Fibroblast of gingiva (primary cell): ENCODE measurements around the gene FBLN1.
"Not testable (repeated sequence)": the region's sequence is repeated elsewhere in the genome, so short reads cannot be mapped to it uniquely, and the experiment has no call there.

Experiments used
- DNase-seq: peaks from one replicate; pipeline ENCODE4 v3.0.0-alpha.2; 2011; ENCODE audit warnings: low read depth

The FBLN1 gene

GRCh38 chr22:45548991-45549761, 46.5 kb downstream of the FBLN1 start:
- peak; percentile 89 for DNase-seq

DNA sequence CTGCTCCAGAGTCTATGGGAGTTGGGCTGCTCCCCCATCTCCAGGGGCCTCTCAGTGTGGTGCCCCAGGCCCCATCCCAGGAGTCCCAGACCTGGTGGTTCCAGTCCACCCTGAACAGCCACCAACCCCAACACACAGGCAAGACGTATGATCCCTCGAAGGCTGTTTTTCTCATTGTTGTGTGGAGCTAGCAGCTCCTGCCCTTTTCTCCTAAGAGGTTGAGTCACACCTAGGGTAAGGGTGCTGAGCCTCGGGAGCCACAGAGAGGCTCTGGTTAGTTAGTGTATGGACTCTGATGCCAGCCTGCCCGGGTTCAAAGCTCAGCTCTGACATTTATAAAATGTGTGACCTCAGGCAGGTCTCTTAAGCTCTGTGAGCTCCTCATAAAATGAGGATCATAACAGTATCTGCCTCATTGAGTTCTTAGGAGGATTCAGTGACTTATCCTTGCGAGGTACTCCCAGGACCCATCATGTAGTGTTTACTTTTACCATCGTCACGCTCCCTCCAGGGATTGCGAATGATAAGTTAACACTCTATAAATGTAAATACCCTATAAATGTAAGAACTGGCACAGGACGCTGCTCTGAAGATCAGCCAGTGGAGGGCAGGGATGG, 47.2 kb downstream of the FBLN1 start:
- no peak for DNase-seq

DNA sequence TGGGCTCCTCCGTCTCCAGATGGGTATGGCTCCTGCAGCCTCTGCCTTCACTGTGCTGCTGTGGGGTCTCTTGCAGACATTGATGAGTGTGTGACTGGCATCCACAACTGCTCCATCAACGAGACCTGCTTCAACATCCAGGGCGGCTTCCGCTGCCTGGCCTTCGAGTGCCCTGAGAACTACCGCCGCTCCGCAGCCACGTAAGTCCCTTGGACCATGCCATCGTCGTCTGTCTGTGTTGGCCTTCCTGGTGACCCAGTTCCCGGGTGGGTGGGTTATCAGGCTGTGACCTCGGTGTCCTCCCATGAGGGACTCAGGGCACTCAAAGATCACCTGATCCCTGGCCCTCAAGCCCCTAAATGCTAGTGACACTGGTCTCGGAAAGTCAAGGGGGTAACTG, 47.7 kb downstream of the FBLN1 start:
- DNase-seq: no peak

DNA sequence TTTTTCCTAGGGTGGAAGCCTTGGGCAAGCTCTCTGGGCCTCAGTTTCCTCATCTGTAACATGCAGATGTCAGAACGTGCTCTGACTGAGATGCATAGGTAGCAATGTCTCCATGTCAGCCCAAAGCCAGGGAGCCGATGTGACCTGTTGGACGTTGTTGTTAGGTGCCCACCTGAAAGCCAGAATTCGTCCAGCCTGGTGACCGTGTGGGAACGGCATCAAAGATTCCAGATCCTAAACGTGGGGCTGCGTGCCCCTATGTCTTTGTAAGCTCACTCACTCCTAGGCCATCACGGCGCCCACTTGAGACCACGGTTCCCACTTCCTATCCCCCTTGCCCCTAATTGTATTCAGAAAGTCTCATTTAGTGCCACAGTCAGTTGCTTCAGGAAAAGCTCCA, 48.2 kb downstream of the FBLN1 start:
- no peak for DNase-seq

- DNase-seq: no peak
Observed at GRCh38 chr22:45551310-45552016, 48.8 kb downstream of the FBLN1 start.

DNA sequence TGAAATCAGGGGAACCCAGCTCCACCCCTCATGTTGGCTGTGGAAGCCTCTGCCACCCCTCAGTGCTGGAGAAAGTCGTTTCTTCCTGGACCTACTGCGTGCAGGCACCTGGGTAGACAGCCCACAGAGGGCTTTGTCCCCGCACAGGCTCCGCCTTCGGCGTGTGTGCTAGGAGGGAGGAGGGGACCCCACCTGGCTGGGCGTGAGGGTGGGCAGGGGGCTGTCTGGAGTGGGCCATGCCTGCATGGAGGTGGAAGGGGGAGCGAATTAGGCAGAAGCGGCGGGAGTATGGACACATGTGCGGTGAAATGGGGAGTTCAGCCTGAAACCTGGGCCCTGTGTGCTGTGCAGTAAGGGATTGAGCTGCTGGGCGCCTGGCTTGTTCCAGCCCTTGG, 49.3 kb downstream of the FBLN1 start:
- DNase-seq: no peak

- peak; percentile 94 for DNase-seq
Observed at GRCh38 chr22:45552580-45553350, 50.1 kb downstream of the FBLN1 start.

- DNase-seq: peak; percentile 85
Observed at GRCh38 chr22:45553351-45554039, 50.8 kb downstream of the FBLN1 start.

- DNase-seq: no peak
Observed at GRCh38 chr22:45554040-45554406, 51.3 kb downstream of the FBLN1 start.

DNA sequence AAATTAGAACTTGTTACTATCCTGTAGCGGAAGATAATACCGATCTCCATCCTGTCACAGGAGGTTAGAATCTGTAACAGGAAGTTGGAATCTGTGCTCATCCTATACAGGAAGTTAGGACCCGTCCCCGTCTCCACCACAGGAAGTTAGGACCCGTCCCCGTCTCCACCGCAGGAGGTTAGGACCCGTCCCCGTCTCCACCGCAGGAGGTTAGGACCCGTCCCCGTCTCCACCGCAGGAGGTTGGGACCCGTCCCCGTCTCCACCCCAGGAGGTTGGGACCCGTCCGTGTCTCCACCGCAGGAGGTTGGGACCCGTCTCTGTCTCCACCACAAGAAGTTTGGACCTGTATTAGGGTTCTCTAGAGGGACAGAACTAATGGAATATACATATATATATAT, 52.2 kb downstream of the FBLN1 start:
- DNase-seq: no peak

GRCh38 chr22:45557926-45558325, 55.2 kb downstream of the FBLN1 start:
- peak; percentile 48 for DNase-seq

GRCh38 chr22:45560092-45560491, 57.4 kb downstream of the FBLN1 start:
- not testable (repeated sequence) for DNase-seq

GRCh38 chr22:45560761-45561160, 58.1 kb downstream of the FBLN1 start:
- peak; percentile 36 for DNase-seq

- peak; percentile 72 for DNase-seq
Observed at GRCh38 chr22:45562102-45562501, 59.4 kb downstream of the FBLN1 start.

GRCh38 chr22:45562537-45563361, 60.1 kb downstream of the FBLN1 start:
- DNase-seq: peak; percentile 38

- peak; percentile 47 for DNase-seq
Observed at GRCh38 chr22:45563362-45564040, 60.8 kb downstream of the FBLN1 start.

- peak; percentile 54 for DNase-seq
Observed at GRCh38 chr22:45564349-45565030, 61.8 kb downstream of the FBLN1 start.

- DNase-seq: no peak
Observed at GRCh38 chr22:45565171-45565570, 62.5 kb downstream of the FBLN1 start.

DNA sequence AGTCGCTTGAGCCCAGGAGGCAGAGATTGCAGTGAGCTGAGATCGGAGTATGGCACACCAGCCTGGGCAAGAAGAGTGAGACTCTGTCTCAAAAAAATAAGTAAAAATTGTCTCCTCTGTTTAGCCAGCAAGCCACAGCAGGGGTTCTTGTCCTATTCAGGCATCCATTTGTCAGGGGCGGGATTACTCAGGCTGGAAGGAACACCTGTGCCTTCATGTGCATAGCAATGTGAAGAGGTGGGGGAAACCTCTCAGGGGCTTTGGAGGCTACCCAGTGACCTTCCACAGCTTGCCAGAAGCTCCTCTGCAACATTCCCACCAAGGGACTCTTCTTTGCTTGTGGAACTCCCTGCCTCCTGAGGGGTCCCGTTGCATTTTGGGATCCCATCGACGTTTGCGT, 63.3 kb downstream of the FBLN1 start:
- no peak for DNase-seq

DNA sequence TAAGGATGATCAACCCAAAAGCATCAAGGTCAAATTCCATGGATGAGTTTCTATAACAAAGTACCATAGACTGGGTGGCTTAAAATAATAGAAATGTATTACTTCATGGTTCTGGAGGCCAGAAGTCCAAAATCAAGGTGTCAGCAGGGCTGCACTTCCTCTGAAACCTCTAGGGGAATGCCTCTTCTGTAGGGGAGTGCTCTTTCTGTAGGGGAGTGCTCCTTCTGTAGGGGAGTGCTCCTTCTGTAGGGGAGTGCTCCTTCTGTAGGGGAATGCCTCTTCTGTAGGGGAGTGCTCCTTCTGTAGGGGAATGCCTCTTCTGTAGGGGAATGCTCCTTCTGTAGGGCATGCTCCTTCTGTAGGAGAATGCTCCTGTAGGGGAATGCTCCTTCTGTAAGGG, 65.5 kb downstream of the FBLN1 start:
- DNase-seq: no peak
